NCI-H2171 treated with DMSO at 0.1 percent for 48 hours (cell line): ENCODE data around the gene SPINT2.
"Not testable (repeated sequence)": the region's sequence is repeated elsewhere in the genome, so short reads cannot be mapped to it uniquely, and the experiment has no call there.

ENCODE experiments used
- DNase-seq: peaks from one replicate; lab custom pipeline; 2025; lab: John Stamatoyannopoulos, UW

The SPINT2 gene, protein sequence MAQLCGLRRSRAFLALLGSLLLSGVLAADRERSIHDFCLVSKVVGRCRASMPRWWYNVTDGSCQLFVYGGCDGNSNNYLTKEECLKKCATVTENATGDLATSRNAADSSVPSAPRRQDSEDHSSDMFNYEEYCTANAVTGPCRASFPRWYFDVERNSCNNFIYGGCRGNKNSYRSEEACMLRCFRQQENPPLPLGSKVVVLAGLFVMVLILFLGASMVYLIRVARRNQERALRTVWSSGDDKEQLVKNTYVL

DNA sequence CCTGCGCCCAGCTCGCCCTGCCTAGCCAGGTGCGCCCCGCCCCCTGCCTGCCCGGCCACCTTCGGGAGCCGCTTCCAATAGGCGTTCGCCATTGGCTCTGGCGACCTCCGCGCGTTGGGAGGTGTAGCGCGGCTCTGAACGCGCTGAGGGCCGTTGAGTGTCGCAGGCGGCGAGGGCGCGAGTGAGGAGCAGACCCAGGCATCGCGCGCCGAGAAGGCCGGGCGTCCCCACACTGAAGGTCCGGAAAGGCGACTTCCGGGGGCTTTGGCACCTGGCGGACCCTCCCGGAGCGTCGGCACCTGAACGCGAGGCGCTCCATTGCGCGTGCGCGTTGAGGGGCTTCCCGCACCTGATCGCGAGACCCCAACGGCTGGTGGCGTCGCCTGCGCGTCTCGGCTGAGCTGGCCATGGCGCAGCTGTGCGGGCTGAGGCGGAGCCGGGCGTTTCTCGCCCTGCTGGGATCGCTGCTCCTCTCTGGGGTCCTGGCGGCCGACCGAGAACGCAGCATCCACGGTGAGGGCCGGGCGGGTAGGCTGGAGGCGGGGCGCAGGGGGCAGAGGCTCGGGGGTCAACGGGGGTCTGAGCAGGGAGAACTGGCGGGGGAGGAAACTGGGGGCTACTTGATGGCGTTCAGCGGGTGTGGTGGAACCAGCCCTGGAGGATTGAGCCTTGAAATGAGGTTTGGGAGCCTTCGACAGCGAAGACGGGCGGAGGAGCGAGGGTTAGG is at the start of gene SPINT2:
Gene SPINT2, plus strand, starts transcription at position 88 of the 727 bp plus-strand sequence. Its CDS starts 320 bp downstream, at position 408.
- peak; percentile 96 for DNase-seq

DNA sequence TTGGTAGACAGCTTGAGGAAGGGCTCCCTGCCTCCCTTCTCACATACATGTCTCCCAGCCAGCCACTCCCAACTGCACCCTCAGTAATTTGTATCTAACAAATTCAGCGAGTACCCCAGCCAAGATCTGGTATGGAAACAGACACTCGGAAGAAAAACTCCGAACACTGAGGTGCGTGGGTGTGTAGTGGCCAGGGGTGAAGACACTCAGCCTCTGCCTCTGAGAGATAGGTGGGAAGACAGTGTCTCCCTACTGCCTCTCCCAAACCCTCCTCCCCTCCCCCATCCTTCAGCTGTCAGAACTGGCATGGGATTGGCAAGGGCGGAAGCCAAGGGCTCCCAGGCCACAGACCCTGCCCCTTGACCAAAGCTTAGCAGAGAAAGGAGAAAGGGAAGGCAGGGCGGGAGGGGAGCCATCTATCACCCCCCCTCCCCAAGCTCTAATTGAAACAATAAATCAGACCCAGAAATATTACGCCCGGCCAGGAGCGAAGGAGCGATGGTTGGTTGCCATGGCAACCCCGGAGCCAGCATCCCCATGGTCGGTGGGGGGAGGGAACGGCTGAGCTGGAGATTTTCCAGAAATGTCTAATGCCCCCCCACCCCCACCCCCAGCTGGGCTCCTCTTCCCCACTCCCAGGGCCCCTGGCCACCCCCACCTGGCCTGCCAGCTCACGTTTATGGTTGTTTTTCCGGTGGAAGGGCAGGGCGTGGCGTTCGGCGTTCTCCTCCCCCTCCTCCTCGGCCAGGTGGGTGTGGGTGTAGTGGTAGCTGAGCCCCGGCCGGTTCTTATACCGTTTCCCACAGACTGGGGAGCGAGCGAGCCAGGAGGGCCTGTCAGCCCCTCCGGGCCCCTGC is 47.4 kb upstream of the SPINT2 start:
- DNase-seq = no peak

DNA sequence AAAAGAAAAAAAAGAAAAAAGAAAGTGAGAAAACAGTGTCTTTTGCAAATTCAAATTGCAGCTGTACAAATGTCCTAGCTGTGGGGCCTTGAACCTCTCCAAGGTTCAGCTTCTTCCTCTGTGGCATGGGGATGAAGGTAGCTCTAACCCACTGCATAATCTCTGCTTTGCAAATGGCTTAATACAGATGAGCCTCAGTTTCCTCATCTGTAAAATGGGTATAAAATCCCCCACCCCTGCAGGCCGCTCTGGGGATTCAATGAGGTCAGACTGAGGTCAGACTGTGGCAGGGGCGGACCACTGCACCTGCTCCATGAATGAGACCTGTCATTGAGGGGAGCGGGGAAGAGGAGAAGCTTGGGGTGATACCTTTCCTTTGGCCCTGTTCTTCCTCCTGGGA is 46.2 kb upstream of the SPINT2 start:
- DNase-seq = no peak

GRCh38 chr19:38219221-38219620 is 45.2 kb upstream of the SPINT2 start:
- no peak for DNase-seq

GRCh38 chr19:38221421-38221820 is 43.0 kb upstream of the SPINT2 start:
- no peak for DNase-seq

- no peak for DNase-seq
These were observed 42.2 kb upstream of the SPINT2 start for GRCh38 chr19:38221919-38222830.

DNA sequence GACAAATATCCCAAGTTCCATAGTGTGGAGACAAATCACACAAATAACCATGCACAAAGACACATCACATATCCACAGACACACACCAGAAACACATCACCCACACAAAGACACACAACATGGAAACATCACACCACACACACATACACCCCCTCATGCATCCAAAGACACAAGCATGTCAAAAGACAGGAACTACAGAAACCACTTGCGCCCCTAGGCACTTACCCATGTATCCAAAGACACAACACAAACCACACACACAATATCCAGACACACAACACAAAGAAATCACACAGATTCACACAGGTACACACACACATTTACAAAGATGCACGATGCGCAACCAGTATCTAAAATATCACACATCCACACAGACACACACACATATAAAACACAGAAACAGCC is 41.3 kb upstream of the SPINT2 start:
- DNase-seq = no peak

DNA sequence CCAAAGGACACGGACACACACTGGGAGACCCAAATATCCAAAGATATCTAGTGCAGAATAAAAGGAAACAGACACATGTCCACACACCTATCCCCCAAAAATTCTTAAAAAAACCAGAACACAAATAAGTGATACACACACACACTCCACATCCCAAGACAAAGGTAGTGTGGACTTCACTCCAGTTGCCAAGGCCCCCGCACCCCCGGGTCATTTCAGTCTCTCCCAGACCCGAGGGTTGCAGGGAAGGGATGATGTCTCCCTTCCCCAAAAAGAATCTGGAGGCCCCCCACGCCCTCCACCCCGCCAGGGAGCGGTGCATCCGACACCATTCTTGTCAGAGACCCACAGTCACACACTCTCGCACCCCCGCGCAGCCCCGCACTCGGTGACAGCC is 40.8 kb upstream of the SPINT2 start:
- no peak for DNase-seq

DNA sequence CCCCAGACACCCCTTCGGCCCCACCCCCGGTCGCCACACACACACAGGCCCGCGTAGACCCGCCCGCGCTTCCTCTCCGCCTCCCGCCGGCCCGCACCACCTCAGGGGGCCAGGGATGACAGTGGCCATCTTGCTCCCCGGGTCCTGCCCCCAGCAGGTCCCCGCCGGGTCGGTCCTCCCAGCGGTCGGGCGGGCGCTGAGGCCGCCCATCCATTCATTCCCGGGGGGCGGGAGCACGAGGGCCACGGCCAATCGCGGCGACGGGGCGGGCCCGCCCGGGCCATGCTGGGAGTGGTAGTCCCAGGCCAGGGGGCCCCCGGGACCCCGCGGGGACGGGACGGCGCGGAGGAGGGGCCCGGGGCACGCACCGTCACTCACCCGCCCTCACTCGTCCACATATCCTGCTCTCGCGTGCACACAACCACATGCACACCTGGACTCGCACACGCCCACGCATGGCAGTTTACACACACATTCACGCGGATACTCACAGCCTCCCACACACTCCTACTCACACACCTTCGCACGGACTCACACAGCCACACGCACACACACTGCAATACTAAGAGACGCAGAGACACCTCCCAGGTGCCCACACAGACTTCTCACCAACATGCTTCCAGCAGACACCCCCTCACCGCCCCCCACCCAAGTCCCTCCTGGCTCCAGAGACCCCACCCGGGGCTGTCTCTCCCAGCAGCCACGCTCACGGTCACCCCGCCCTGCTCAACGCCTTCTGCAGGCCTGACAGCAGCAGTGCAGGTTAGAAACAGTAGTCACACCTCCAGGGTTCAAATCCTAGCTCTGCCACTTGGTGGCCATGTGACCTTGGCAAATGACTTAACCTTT is 40.1 kb upstream of the SPINT2 start, which contains the start of gene DPF1:
Gene DPF1, minus strand, starts transcription at position 209 of the 849 bp plus-strand sequence. Its CDS starts 80 bp downstream, at position 129.
- DNase-seq = peak; percentile 82

GRCh38 chr19:38224863-38225218 is 39.5 kb upstream of the SPINT2 start:
- DNase-seq = not testable (repeated sequence)

GRCh38 chr19:38227287-38228004 is 36.9 kb upstream of the SPINT2 start:
- peak; percentile 21 for DNase-seq

DNA sequence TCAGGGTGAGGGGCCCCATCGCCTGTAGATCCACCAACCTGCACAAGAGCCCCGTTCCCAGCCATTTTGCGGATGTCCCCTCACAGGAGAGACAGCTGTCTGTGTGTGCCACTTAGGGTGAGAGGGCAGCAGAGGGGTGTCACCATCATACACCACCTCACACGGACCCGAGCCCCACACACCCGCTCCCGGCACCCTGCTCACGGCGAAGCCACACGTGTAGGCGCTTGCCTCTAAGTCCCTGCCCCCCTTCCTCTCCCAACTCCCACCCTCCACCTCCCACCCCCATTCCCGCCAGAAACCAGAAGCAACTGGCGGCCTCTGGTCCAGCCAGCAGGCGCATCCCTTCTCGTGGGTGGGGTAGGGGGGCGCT is 36.4 kb upstream of the SPINT2 start:
- DNase-seq = peak; percentile 37

DNA sequence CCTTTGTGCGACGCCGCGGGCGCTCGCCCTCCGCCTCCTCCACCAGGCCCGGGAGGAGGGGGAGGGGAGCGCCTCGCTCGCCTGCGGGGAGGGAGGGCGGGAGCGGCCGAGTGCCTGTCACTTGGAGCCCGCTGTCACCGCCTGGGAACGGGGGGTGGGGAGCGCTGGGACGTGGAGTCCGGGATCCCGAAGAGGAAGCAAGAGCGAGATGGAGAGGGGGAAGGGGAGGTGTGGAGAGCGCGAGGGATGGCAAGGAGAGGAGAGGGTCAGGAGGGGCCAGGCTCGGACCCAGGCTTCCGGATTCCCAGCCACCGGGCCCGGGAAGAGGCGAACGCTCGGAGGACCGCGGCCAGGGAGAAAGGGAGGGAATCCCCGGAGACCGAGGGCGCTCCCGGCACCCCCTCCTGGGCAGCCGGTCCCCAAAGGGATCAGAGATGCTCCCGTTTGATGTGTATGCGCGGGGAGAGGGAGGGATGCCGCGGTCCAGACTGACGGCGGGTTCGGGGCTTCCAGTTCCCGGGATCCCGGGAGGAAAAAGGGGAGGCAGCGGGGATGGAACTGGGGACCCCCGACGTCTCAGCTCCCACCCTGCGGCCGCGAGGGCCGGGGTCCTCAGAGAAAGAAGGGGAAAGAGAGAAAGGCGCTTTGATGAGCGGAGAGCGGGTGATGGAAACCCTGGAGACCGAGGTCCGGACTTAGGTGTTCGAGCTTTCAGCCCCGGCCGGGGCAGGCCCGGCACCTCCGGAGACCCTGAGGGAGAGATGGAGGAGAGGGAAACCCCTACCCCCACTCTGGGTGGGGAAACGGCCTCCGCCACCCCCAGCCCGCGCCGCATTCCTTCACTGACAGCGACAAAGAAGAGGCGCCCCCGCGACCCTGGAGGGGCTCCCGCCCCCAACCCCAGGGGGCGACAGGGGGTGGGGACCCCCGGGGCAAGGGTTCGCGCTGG is 35.6 kb upstream of the SPINT2 start:
- peak; percentile 66 for DNase-seq

- DNase-seq = peak; percentile 95
These were observed 34.7 kb upstream of the SPINT2 start for GRCh38 chr19:38229585-38230073.

DNA sequence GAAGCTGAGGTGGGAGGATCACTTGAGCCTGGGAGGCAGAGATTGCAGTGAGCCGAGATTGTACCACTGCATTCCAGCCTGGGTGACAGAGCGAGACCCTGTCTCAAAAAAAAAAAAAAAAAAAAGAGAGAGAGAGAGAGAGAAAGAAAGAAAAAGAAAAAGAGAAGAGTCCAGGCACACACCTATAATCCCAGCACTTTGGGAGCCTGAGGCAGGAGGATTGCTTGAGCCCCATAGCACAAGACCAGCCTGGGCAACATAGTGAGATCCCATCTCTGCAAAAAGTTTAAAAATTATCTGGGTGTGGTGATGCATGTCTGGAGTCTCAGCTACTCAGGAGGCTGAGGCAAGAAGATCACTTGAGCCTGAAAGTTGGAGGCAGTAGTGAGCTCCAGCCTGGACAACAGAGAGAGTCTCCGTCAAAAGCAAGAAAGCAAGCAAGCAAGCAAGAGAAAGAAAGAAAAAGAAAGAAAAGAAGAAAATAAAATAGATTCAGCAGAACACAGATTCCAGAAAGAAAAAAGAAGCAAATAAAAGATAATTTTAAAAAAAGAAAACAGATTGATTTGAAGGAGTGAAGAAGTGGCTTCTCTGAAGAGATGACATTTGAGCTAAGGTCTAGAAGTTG is 33.8 kb upstream of the SPINT2 start:
- DNase-seq = not testable (repeated sequence)

DNA sequence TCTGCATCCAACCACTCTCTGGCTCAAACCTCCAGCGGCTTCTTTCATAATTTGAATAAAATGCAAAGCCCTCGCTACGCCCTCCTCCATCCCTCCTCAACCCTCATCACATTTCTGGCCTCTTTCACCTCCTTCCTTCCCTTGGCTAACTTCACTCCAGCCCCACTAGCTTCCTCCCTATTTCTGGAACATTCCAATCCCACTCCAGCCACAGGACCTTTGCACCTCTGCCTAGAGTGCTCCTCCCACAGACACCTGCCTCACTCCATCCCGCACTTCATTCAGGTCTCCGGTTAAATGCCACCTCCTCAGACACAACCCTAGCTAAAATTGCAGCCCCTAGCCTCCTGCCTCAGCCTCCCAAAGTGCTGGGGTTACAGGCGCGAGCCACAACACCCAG is 32.5 kb upstream of the SPINT2 start:
- DNase-seq = no peak

DNA sequence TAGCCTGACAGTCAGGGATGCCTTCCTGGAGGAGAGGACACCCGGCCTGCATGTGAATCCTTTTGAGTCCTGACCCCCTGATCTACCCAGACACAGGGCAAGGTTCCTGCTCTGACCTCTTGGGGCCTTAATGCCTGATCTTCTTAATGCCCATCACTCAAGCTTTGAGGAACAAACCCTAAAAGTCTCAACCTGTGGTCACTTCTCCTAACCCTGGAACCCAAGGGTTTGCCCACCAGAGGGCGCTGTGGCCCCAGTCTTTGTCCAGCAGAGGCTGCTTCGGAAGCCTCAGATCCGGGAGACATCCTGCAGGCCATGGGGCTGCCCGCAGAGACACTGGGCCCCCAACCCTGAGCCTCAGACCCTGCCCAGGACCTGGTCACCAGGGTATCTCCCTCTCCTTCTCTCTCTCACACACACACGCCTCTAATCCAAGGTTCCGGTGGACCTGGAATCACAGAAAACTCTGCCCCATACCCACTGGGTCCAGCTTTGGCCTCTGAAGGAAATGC is 30.6 kb upstream of the SPINT2 start:
- DNase-seq = peak; percentile 28

DNA sequence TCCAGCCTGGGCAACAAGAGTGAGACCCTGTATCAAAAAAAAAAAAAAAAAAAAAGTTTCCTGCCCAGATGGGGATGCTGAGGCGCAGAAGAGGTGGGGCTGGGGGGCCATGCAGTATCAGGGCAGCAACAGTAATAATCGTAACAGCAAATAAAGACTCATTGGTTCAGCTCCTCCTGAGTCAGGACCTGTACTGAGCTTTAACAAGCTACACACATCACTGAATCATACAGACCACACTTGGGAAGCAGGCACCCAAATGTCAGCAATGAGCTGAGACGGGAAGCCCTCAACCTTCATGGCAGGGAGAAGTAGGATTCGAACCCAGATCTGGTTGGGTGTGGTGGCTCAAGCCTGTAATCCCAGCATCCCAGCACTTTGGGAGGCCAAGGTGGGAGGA is 29.8 kb upstream of the SPINT2 start:
- no peak for DNase-seq
